HPDE6-E6E7 (cell line): Measurements from ENCODE around the gene VPS33B.

Experiments
- DNase-seq: peaks from one replicate; pipeline ENCODE4 v3.0.0; 2011; ENCODE audit warnings: missing footprints; ENCODE audit errors: extremely low spot score

Gene VPS33B

DNA sequence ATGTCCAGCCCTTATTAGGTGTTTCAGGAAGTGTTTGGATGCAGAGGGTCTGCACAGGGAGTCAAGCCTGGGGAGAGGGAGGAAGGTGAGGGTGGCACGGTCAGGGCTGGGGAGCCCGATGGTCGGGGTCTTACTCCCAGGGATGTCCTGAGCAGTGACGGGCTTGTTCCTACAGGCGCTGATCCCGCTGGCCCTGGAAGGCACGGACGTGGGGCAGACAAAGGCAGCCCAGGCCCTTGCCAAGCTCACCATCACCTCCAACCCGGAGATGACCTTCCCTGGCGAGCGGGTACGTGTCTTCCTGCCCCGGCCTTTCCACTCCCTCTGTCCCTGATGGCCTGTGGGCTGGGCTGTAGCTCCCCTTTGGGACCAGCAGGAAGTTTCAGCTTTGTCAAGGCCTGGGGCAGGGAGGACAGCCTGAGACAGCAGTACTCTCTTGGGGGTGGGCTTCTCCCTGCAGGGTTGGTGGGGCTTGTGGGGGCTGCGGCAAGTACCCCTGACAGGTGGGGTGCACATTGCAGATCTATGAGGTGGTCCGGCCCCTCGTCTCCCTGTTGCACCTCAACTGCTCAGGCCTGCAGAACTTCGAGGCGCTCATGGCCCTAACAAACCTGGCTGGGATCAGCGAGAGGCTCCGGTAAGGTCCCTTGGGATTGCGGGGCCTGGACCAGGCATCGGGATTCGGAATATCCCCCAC is 72.3 kb downstream of the VPS33B start:
- DNase-seq, result no peak
